HepG2 (cell line): Measurements from ENCODE around the gene ZNF581. TPM values are rescaled to one million over a fixed set of nuclear protein-coding genes. Genes with fewer than 3 reads are reported as not detected.
A peak's percentile ranks its signal among the peaks of the same experiment; 100 is the strongest.

Experiments
- ATF7-NPFF ChIP-seq: sonication (generic); formaldehyde crosslinking; IDR thresholded peaks from 2 replicates; pipeline ENCODE4 v1.8.1; 2023; ENCODE audit warnings: mild to moderate bottlenecking, low read depth, missing genetic modification reagents, moderate library complexity
- CEBPB ChIP-seq: IDR thresholded peaks from 2 replicates; pipeline ENCODE4 v1.6.1; 2011; ENCODE audit warnings: low read depth, low read length, improper control_type of control experiment, borderline replicate concordance
- FOXJ3 ChIP-seq: sonication (generic); formaldehyde crosslinking; IDR thresholded peaks from 2 replicates; pipeline ENCODE4 v1.4.0; 2020; ENCODE audit warnings: missing genetic modification reagents, mild to moderate bottlenecking, borderline replicate concordance
- GATA4 ChIP-seq: sonication (generic); IDR thresholded peaks from 2 replicates; pipeline ENCODE4 v1.6.1; 2016; ENCODE audit warnings: antibody characterized with exemption, low read depth, borderline replicate concordance
- KDM5B ChIP-seq: sonication (generic); formaldehyde crosslinking; IDR thresholded peaks from 2 replicates; pipeline ENCODE4 v1.4.0; 2020; ENCODE audit warnings: missing genetic modification reagents, mild to moderate bottlenecking, borderline replicate concordance
- MYC ChIP-seq: sonication (generic); formaldehyde crosslinking; IDR thresholded peaks from 2 replicates; pipeline ENCODE4 v1.9.0; 2021; ENCODE audit warnings: missing genetic modification reagents, borderline replicate concordance
- RAD21 ChIP-seq: fragments of 450-650 bp; formaldehyde crosslinking; IDR thresholded peaks from 2 replicates; pipeline ENCODE4 v1.5.0; 2020; ENCODE audit warnings: mild to moderate bottlenecking
- RORA ChIP-seq: sonication (generic); formaldehyde crosslinking; IDR thresholded peaks from 2 replicates; pipeline ENCODE4 v1.5.0; 2020; ENCODE audit warnings: mild to moderate bottlenecking, missing genetic modification reagents, moderate library complexity
- RXRA ChIP-seq: sonication (generic); formaldehyde crosslinking; IDR thresholded peaks from 2 replicates; pipeline ENCODE4 v1.5.1; 2020; ENCODE audit warnings: missing genetic modification reagents
- SOX6 ChIP-seq, 2 experiments: fragments of 450-650 bp in 1 of 2; sonication (generic) in 1 of 2; formaldehyde crosslinking in 1 of 2; IDR thresholded peaks; 2 replicates each; pipeline versions ENCODE4 v1.4.0 to v1.6.1; 2017 to 2020; ENCODE audit warnings: antibody characterized with exemption in 1 of 2, mild to moderate bottlenecking in 1 of 2, missing genetic modification reagents in 1 of 2
- TEAD3 ChIP-seq: optimal IDR thresholded peaks from 2 replicates; pipeline ENCODE3; 2016; ENCODE audit warnings: borderline replicate concordance
- ZBTB7A ChIP-seq: sonication (generic); formaldehyde crosslinking; IDR thresholded peaks from 2 replicates; pipeline ENCODE4 v1.8.0; 2022; ENCODE audit warnings: mild to moderate bottlenecking, missing genetic modification reagents
- ZFX ChIP-seq: sonication (generic); formaldehyde crosslinking; IDR thresholded peaks from 2 replicates; pipeline ENCODE4 v1.4.0; 2020; ENCODE audit warnings: mild to moderate bottlenecking, low read depth, missing genetic modification reagents, moderate library complexity
- ZFY ChIP-seq: sonication (generic); formaldehyde crosslinking; IDR thresholded peaks from 2 replicates; pipeline ENCODE4 v1.4.0; 2020; ENCODE audit warnings: missing genetic modification reagents
- ZKSCAN8 ChIP-seq: IDR thresholded peaks from 2 replicates; pipeline ENCODE4 v1.6.1; 2016; ENCODE audit warnings: borderline replicate concordance, missing genetic modification reagents, missing compliant biosample characterization
- ZNF777 ChIP-seq: sonication (generic); formaldehyde crosslinking; IDR thresholded peaks from 2 replicates; pipeline ENCODE4 v1.4.0; 2020; ENCODE audit warnings: missing genetic modification reagents
- ZNF841 ChIP-seq: sonication (generic); formaldehyde crosslinking; IDR thresholded peaks from 2 replicates; pipeline ENCODE4 v1.8.1; 2023; ENCODE audit warnings: missing genetic modification reagents, borderline replicate concordance
- ZSCAN20 ChIP-seq: sonication (generic); formaldehyde crosslinking; IDR thresholded peaks from 2 replicates; pipeline ENCODE4 v1.4.0; 2020; ENCODE audit warnings: missing genetic modification reagents, mild to moderate bottlenecking, borderline replicate concordance
- polyA plus RNA-seq, 8 experiments: library from polyadenylated mRNA; depleted of rRNA in 3 of 8; stranded (reverse) in 7 of 8; unstranded in 1 of 8; fragments of >200 nt; fragmentation: Illumina TruSeq in 4 of 8; extraction: Trizol in 4 of 8; gene quantifications; 2 replicates each; pipeline versions ENCODE4 v1.2.1 to v1.2.3, GENCODE V29; 2011 to 2016; ENCODE audit warnings: low read depth in 4 of 8, missing spikeins in 1 of 8, mixed read lengths in 1 of 8; ENCODE audit not compliant: insufficient read depth in 1 of 8
- total RNA-seq, 5 experiments: library from RNA; depleted of rRNA; stranded (reverse); fragments of >200 nt; fragmentation: Illumina TruSeq; extraction: Trizol; gene quantifications; 2 replicates each; pipeline ENCODE4 v1.2.3, GENCODE V29; 2016; ENCODE audit warnings: low read depth in 1 of 5
- TF ChIP-seq, protein P1 (sequence below): sonication (generic); formaldehyde crosslinking; IDR thresholded peaks from 2 replicates; pipeline ENCODE4 v1.8.0; 2022; ENCODE audit warnings: missing genetic modification reagents, mild to moderate bottlenecking, moderate library complexity, borderline replicate concordance
- TF ChIP-seq, protein P2 (sequence below): sonication (generic); formaldehyde crosslinking; IDR thresholded peaks from 2 replicates; pipeline ENCODE4 v1.4.0; 2020; ENCODE audit warnings: missing genetic modification reagents, borderline replicate concordance
- TF ChIP-seq, protein P3 (sequence below): sonication (generic); formaldehyde crosslinking; IDR thresholded peaks from 2 replicates; pipeline ENCODE4 v1.5.0; 2020; ENCODE audit warnings: mild to moderate bottlenecking, missing genetic modification reagents, borderline replicate concordance

Gene ZNF581
- total and polyA plus RNA-seq, 2 of the 13 experiments (the other 11 are each of a cell fraction or from before 2014, with no cell fraction given), result 19.6 to 49.5 TPM

DNA sequence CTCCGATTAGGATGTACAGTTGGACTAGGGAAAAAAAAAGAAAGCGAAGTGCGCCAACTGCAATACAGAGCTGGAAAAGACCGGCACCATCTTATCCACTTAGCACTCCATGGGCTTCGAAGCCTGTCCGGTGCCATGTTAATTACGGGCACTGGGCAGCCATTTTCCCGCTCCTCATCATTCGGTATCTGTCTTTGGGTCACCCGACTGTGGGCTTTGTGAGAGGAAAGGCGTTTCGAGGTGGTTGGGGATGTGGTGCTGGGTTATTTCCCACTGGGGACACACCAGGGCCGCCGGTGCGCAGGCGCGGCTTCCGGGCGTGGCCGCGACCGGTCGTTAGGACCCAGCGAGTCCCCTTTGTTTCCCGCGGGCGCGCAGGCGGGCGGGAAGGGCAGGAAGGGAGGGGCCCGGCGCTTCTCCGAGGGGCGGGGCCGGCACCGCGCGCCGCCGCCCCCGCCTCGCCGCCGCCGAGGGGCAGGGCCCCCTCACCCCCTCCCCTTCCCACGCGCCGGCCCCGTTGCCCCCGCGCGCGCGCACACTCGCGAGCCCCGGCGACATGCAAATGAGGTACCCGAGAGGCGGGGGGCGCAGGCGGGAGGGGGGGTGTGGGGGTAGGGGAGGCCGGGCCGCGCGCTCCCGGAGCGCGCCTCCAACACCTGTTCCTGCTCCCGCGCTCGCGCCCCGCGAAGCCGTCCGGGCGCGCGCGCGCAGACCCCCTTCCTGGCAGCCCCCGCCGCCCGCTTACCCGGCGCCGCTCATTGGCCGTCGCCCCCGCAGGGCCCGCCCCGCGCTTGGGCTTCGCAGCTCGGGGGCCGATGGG is 43.4 kb upstream of the ZNF581 start, which contains the start of gene ZNF524 (continued):
- TF ChIP-seq MYC (peak; percentile 59; the same call in 1 of the 2 replicates), ZFX (CRISPR knock-in tag) (0 out of 2 replicates have a peak, but pooled peaks have one; percentile 1), KDM5B (CRISPR knock-in tag) (no peak; the same call in 1 of the 2 replicates), ZSCAN20 (CRISPR knock-in tag) (no peak; the same call in 1 of the 2 replicates), GATA4 (no peak), RORA (CRISPR knock-in tag) (no peak), ATF7-NPFF (no peak), RXRA (CRISPR knock-in tag) (0 out of 2 replicates have a peak, but pooled peaks have one; percentile 12), ZNF841 (no peak; the same call in 1 of the 2 replicates), SOX6 (IDR thresholded peaks at IDR 0.05) (no peak), SOX6 (CRISPR knock-in tag; IDR thresholded peaks at IDR 0.05) (0 out of 2 replicates have a peak, but pooled peaks have one; percentile 31), CEBPB (no peak), ZFY (no peak; the same call in 1 of the 2 replicates), RAD21 (CRISPR knock-in tag) (peak; percentile 30; the same call in 1 of the 2 replicates), ZKSCAN8 (CRISPR knock-in tag) (no peak), TEAD3 (CRISPR knock-in tag) (peak; percentile 11), FOXJ3 (CRISPR knock-in tag) (no peak), ZNF777 (CRISPR knock-in tag) (peak; percentile 47; the same call in 1 of the 2 replicates), ZBTB7A (CRISPR knock-in tag) (0 out of 2 replicates have a peak, but pooled peaks have one; percentile 37)
- TF ChIP-seq, protein P1, sequence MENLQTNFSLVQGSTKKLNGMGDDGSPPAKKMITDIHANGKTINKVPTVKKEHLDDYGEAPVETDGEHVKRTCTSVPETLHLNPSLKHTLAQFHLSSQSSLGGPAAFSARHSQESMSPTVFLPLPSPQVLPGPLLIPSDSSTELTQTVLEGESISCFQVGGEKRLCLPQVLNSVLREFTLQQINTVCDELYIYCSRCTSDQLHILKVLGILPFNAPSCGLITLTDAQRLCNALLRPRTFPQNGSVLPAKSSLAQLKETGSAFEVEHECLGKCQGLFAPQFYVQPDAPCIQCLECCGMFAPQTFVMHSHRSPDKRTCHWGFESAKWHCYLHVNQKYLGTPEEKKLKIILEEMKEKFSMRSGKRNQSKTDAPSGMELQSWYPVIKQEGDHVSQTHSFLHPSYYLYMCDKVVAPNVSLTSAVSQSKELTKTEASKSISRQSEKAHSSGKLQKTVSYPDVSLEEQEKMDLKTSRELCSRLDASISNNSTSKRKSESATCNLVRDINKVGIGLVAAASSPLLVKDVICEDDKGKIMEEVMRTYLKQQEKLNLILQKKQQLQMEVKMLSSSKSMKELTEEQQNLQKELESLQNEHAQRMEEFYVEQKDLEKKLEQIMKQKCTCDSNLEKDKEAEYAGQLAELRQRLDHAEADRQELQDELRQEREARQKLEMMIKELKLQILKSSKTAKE (CRISPR knock-in tag), result no peak
- TF ChIP-seq, protein P2, sequence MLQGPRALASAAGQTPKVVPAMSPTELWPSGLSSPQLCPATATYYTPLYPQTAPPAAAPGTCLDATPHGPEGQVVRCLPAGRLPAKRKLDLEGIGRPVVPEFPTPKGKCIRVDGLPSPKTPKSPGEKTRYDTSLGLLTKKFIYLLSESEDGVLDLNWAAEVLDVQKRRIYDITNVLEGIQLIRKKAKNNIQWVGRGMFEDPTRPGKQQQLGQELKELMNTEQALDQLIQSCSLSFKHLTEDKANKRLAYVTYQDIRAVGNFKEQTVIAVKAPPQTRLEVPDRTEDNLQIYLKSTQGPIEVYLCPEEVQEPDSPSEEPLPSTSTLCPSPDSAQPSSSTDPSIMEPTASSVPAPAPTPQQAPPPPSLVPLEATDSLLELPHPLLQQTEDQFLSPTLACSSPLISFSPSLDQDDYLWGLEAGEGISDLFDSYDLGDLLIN (CRISPR knock-in tag), result peak; percentile 96; the same call in 1 of the 2 replicates
- TF ChIP-seq, protein P3, sequence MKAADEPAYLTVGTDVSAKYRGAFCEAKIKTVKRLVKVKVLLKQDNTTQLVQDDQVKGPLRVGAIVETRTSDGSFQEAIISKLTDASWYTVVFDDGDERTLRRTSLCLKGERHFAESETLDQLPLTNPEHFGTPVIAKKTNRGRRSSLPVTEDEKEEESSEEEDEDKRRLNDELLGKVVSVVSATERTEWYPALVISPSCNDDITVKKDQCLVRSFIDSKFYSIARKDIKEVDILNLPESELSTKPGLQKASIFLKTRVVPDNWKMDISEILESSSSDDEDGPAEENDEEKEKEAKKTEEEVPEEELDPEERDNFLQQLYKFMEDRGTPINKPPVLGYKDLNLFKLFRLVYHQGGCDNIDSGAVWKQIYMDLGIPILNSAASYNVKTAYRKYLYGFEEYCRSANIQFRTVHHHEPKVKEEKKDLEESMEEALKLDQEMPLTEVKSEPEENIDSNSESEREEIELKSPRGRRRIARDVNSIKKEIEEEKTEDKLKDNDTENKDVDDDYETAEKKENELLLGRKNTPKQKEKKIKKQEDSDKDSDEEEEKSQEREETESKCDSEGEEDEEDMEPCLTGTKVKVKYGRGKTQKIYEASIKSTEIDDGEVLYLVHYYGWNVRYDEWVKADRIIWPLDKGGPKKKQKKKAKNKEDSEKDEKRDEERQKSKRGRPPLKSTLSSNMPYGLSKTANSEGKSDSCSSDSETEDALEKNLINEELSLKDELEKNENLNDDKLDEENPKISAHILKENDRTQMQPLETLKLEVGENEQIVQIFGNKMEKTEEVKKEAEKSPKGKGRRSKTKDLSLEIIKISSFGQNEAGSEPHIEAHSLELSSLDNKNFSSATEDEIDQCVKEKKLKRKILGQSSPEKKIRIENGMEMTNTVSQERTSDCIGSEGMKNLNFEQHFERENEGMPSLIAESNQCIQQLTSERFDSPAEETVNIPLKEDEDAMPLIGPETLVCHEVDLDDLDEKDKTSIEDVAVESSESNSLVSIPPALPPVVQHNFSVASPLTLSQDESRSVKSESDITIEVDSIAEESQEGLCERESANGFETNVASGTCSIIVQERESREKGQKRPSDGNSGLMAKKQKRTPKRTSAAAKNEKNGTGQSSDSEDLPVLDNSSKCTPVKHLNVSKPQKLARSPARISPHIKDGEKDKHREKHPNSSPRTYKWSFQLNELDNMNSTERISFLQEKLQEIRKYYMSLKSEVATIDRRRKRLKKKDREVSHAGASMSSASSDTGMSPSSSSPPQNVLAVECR (CRISPR knock-in tag), result 0 out of 2 replicates have a peak, but pooled peaks have one; percentile 4
